Measurements from ENCODE around the gene NEDD9. TPM values are rescaled to one million over a fixed set of nuclear protein-coding genes. Genes with fewer than 3 reads are reported as not detected.

Gene NEDD9
- total RNA-seq, 2 donors from 2014 or later: 43.4 to 73.1 TPM

DNA sequence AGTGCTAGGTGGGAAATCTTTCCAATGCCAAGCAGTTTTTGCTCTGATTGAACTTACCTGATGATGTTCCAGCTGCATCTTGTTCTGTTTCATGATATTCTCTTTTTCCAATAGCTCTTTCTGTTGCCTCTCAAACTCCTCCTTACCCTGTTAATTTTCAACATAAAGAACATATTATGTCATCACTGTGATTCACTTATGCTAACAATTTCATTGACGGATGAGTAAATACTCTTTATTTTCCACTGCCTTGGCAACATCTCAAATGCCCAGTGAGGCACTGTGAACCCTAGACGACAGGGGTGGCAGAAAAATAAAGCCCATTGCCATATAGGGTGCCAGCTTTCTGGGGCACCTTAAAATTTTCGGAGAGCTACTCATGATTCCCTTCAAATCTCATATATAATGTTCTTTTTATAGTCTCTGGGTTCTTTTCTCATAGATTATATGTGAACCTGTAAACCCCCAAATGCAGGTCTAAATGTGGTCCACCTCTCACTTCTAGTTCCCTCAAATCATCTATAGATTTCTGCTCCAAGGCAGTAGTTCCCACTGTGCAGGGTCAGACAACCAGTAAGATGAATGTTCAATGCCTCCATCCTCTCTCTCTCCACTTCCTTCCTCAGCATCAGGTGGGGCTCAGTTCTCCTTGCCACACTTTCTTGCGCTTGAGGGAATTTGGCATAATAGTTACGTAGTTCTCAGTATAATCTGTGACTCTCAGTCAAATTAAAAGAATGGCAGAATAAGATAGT lies 44.1 kb downstream of the NEDD9 start:
- Histone ChIP-seq H3K4me1 (no peaks in the 10 kb centered on the region), H3K27ac (peak overlapping the region; percentile 71), H3K27me3 (no peaks in the 10 kb centered on the region), H3K4me3 (no peak overlapping the region), H3K9me3 (no peaks in the 10 kb centered on the region), H3K9ac (ENCODE audit: low read depth in 2 of 2, low read length in 2 of 2) (peak overlapping the region in 1 of 2 donors; percentile 51), H3K36me3 (peaks cover 15% of the 10 kb centered on the region)
- intact Hi-C loops (cut with DNase I): no loop called here
- TF ChIP-seq, protein P1, sequence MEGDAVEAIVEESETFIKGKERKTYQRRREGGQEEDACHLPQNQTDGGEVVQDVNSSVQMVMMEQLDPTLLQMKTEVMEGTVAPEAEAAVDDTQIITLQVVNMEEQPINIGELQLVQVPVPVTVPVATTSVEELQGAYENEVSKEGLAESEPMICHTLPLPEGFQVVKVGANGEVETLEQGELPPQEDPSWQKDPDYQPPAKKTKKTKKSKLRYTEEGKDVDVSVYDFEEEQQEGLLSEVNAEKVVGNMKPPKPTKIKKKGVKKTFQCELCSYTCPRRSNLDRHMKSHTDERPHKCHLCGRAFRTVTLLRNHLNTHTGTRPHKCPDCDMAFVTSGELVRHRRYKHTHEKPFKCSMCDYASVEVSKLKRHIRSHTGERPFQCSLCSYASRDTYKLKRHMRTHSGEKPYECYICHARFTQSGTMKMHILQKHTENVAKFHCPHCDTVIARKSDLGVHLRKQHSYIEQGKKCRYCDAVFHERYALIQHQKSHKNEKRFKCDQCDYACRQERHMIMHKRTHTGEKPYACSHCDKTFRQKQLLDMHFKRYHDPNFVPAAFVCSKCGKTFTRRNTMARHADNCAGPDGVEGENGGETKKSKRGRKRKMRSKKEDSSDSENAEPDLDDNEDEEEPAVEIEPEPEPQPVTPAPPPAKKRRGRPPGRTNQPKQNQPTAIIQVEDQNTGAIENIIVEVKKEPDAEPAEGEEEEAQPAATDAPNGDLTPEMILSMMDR (IDR thresholded peaks at IDR 0.05): no peak
- DNase-seq: peak; percentile 74

DNA sequence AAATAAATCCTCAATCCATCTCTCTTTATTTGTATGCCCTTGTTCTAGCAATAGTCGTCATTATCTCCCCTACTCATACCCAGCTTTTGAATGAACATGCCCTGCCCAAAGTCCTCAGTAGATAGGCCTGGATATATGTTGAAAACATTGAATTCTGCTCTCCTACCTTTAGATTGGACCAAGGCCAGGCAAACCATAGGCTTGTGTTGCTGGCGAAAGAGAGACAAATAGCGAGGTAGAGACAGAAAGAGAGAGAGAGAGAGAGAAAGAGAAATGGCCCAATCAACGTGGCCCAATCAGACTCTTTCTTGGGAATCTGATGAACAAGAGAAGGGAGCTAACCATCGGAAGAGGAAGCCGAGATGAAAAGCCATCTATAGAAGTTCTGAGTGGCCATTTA lies 45.2 kb downstream of the NEDD9 start:
- Histone ChIP-seq H3K27me3 (no peaks in the 10 kb centered on the region), H3K4me3 (no peak overlapping the region), H3K36me3 (peaks cover 15% of the 10 kb centered on the region), H3K27ac (peak overlapping the region; percentile 71), H3K4me1 (no peaks in the 10 kb centered on the region), H3K9me3 (no peaks in the 10 kb centered on the region), H3K9ac (ENCODE audit: low read depth in 2 of 2, low read length in 2 of 2) (no peak overlapping the region)
- intact Hi-C loops (cut with DNase I): no loop called here
- TF ChIP-seq, protein P1 (IDR thresholded peaks at IDR 0.05): no peak
- DNase-seq: no peak

DNA sequence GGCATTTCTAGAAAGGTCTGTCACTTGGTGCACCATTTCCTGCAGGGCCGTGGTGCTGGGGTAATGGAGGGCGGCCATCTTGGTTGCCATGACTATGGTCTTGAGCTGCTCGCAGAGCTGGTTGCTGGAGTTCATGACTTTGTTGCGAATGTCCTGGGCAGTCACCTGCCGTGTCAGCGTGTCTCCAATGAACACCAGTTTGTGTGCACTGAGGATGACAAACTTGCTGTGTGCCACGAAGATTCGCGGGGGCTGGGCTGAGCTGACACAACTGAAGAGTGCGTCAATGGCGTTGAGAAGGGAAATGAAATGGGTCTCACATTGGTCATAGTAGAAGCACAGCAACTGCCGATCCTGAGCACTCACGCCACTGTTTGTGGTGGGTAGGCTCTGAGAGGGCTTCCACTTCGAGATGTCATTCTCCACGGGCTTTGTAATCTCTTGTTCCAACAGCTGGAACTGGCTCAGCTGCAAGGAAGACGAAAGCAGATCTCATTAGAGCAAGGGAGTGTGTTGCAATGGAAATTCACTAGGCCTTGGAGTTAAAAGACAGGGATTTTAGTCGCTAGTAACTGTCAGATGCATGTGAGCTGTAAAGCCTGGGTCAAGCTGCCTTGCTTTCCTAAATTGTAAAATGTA lies 47.1 kb downstream of the NEDD9 start:
- no peaks in the 10 kb centered on the region for H3K4me1 ChIP-seq
- intact Hi-C loops (cut with DNase I): no loop called here
- H3K27ac ChIP-seq: no peak overlapping the region
- H3K27me3 ChIP-seq: no peaks in the 10 kb centered on the region
- no peak overlapping the region for H3K4me3 ChIP-seq
- DNase-seq: no peak
- no peak overlapping the region for H3K9ac ChIP-seq (ENCODE audit: low read depth in 2 of 2, low read length in 2 of 2)
- peaks cover 11% of the 10 kb centered on the region for H3K36me3 ChIP-seq
- TF ChIP-seq, protein P1 (IDR thresholded peaks at IDR 0.05): no peak
- no peaks in the 10 kb centered on the region for H3K9me3 ChIP-seq

DNA sequence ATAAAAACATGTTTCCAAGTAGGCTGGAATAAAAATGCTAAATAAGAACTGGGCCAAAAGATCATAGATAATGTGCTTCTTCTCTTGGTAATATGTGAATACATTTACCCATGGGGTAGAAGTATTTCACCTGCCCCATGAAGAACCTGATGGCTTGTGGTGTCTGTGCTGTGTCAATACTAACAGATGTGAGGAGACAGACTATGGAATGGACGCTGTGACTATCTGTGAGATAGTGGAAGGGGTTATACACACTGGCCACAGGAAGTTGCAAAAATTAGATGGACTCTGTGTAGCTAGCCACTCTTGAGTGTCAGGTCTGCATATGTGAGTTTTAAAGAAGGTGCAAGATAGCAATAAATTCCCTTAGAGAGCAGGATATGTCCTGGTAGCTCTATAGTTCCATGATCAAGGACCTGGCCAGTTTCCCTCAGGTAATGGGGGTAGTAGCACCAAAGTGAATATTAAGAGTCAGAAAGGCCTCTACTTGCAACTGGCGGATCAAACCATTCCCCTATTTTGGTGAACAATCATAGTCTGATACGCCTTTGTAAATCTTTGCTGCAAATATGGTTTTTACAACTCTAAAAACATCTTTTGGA lies 48.6 kb downstream of the NEDD9 start:
- no peaks in the 10 kb centered on the region for H3K9me3 ChIP-seq
- no peak for DNase-seq
- intact Hi-C loops (cut with DNase I): no loop called here
- H3K27ac ChIP-seq: no peak overlapping the region
- H3K4me1 ChIP-seq: no peaks in the 10 kb centered on the region
- no peaks in the 10 kb centered on the region for H3K27me3 ChIP-seq
- peaks cover 6% of the 10 kb centered on the region for H3K36me3 ChIP-seq
- no peak overlapping the region for H3K9ac ChIP-seq (ENCODE audit: low read depth in 2 of 2, low read length in 2 of 2)
- no peak overlapping the region for H3K4me3 ChIP-seq
- TF ChIP-seq, protein P1 (IDR thresholded peaks at IDR 0.05): no peak

DNA sequence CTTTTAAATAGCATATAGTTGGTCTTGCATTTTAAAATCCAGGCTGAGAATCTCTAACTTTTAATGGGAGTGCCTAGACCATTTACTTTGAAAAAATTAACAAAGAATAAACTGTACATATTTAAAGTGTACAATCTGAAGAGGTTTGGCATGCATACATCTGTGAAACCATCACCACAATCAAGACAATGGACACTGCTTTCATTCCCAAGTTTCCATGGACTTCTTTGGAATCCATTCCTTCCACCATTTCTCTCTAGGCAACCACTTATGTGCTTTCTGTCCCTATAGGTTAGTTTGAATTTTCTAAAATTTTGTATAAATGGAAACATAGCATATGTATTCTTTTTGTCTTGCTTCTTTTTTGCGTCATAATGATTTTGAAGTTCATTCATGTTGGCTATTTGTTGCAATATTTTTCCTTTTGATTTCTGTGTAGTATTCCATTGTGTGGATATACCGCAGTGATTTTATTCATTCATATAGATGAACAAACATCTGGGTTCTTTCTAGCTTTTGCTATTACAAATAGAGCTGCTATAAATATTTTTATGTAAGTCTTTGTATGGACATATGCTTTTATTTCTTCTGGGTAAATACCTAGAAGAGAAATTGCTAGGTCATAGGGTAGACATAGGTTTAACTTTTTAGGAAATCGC lies 50.9 kb downstream of the NEDD9 start:
- no peak for DNase-seq
- TF ChIP-seq, protein P1 (IDR thresholded peaks at IDR 0.05): no peak
- no peak overlapping the region for H3K4me3 ChIP-seq
- no peak overlapping the region for H3K9ac ChIP-seq (ENCODE audit: low read depth in 2 of 2, low read length in 2 of 2)
- H3K27me3 ChIP-seq: no peaks in the 10 kb centered on the region
- no peak overlapping the region for H3K27ac ChIP-seq
- H3K9me3 ChIP-seq: no peaks in the 10 kb centered on the region
- intact Hi-C loops (cut with DNase I): no loop called here
- H3K36me3 ChIP-seq: no peaks in the 10 kb centered on the region
- no peaks in the 10 kb centered on the region for H3K4me1 ChIP-seq

All from colonic mucosa (tissue), 4 donors.